GM23248 (cell line): ENCODE results near the gene KIAA1210. TPM values are rescaled to one million over a fixed set of nuclear protein-coding genes. Genes with fewer than 3 reads are reported as not detected.

Experiments
- DNase-seq: peaks from one replicate; pipeline ENCODE4 v3.0.0-alpha.2; 2015
- H2AFZ ChIP-seq: fragments of 200-600 bp; sonication (generic); 2 replicates; pipeline ENCODE4 v1.6.1; 2016; ENCODE audit warnings: antibody characterized with exemption
- H3F3A ChIP-seq: fragments of 200-600 bp; sonication (generic); 2 replicates; pipeline ENCODE4 v1.6.1; 2016; ENCODE audit warnings: mild to moderate bottlenecking, antibody characterized with exemption, mixed run types; ENCODE audit not compliant: insufficient read depth
- H3K27ac ChIP-seq: fragments of 200-600 bp; sonication (generic); 2 replicates; pipeline ENCODE4 v1.5.1; 2016; ENCODE audit warnings: mild to moderate bottlenecking
- H3K27me3 ChIP-seq: fragments of 200-600 bp; sonication (generic); replicated peaks from 2 replicates; pipeline ENCODE4 v1.6.1; 2016; ENCODE audit warnings: mild to moderate bottlenecking; ENCODE audit not compliant: insufficient read depth
- H3K36me3 ChIP-seq: fragments of 200-600 bp; sonication (generic); 2 replicates; pipeline ENCODE4 v1.6.1; 2016; ENCODE audit warnings: low read depth, mild to moderate bottlenecking
- H3K4me1 ChIP-seq: fragments of 200-600 bp; sonication (generic); 2 replicates; pipeline ENCODE4 v1.6.1; 2016; ENCODE audit warnings: mild to moderate bottlenecking; ENCODE audit not compliant: insufficient read depth
- H3K4me2 ChIP-seq: fragments of 200-600 bp; sonication (generic); one replicate; pipeline ENCODE4 v1.6.1; 2016; ENCODE audit warnings: mild to moderate bottlenecking; ENCODE audit not compliant: unreplicated experiment
- H3K4me3 ChIP-seq: fragments of 200-600 bp; sonication (generic); 2 replicates; pipeline ENCODE4 v1.5.1; 2016; ENCODE audit warnings: mild to moderate bottlenecking
- H3K79me2 ChIP-seq: fragments of 200-600 bp; sonication (generic); 2 replicates; pipeline ENCODE4 v1.6.1; 2016; ENCODE audit warnings: mild to moderate bottlenecking; ENCODE audit not compliant: insufficient read depth
- H3K9ac ChIP-seq: fragments of 200-600 bp; sonication (generic); 2 replicates; pipeline ENCODE4 v1.6.1; 2016; ENCODE audit warnings: mild to moderate bottlenecking
- H3K9me2 ChIP-seq: fragments of 200-600 bp; sonication (generic); 2 replicates; pipeline ENCODE4 v1.6.1; 2016; ENCODE audit warnings: mixed run types, mild to moderate bottlenecking, moderate library complexity; ENCODE audit not compliant: insufficient read depth
- H3K9me3 ChIP-seq: fragments of 200-600 bp; sonication (generic); one replicate; pipeline ENCODE4 v1.6.1; 2017; ENCODE audit warnings: low read depth
- H4K20me1 ChIP-seq: fragments of 200-600 bp; sonication (generic); 2 replicates; pipeline ENCODE4 v1.6.0; 2016; ENCODE audit not compliant: insufficient read depth
- EZH2 ChIP-seq: fragments of 200-600 bp; sonication (generic); IDR thresholded peaks from 2 replicates; pipeline ENCODE4 v1.6.1; 2018; ENCODE audit warnings: antibody characterized with exemption, mild to moderate bottlenecking; ENCODE audit not compliant: insufficient read depth, poor library complexity, severe bottlenecking
- EZH2phosphoT487 ChIP-seq: fragments of 200-600 bp; sonication (generic); IDR thresholded peaks from 2 replicates; pipeline ENCODE4 v1.6.1; 2018; ENCODE audit warnings: antibody characterized with exemption, moderate library complexity, mild to moderate bottlenecking, low read depth; ENCODE audit not compliant: insufficient read depth
- WGBS, 2 experiments: methylation state at CpG; one replicate each; pipeline ENCODE4 v1.1.6; 2015 to 2017; ENCODE audit warnings: low lambda C conversion rate in 2 of 2, low coverage in 1 of 2; ENCODE audit errors: missing lambda C conversion rate in 2 of 2; 5-methylcytosine and 5-hydroxymethylcytosine counted together
- in situ Hi-C: fragments of 300-500 bp; cut with MboI; formaldehyde crosslinking; loops from 2 replicates; pipeline ENCODE4 v1.15.0; 2020
- polyA plus RNA-seq: library from polyadenylated mRNA; unstranded; fragments of >200 nt; fragmentation: Nextera tagmentation; extraction: Ambion mirVana; gene quantifications from 2 replicates; pipeline ENCODE4 v1.2.1, GENCODE V29; 2016
- total RNA-seq: library from RNA; depleted of rRNA; stranded (reverse); fragments of >200 nt; shearing (Covaris generic); gene quantifications from 2 replicates; pipeline ENCODE4 v1.2.3, GENCODE V29; 2014

KIAA1210 gene
- total and polyA plus RNA-seq, 2 experiments from 2014 or later, result not detected

DNA sequence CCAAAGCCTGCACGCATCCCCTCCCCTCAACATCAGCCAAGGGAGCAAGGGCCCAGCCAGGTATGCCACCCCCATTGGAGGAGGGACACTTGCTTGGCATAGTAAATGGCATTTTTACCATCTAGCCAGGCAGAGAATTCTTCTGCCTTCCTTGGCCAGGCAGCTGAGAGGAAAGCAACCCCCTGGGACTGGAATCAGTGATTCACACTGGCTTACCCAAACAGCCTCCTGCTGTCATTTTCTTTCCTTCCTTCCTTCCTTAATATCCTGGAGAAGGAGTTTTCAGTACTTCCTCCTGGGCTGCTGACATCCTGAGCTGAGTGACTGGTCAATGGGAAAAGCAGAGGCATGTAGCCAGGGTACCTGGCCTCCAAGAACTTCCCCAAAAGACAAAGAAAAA lies 28.6 kb upstream of the KIAA1210 start:
- Histone ChIP-seq H3K9ac (no peak overlapping the region), H3K36me3 (no peaks in the 10 kb centered on the region), H3K4me2 (no peak overlapping the region), H3K4me3 (no peak overlapping the region), H3F3A (no peaks in the 10 kb centered on the region), H2AFZ (no peak overlapping the region), H3K9me3 (no peaks in the 10 kb centered on the region), H3K9me2 (no peaks in the 10 kb centered on the region), H3K4me1 (peaks cover 5% of the 10 kb centered on the region; the same call in 1 of the 2 replicates), H3K79me2 (no peaks in the 10 kb centered on the region), H3K27ac (no peak overlapping the region), H3K27me3 (no peaks in the 10 kb centered on the region), H4K20me1 (no peaks in the 10 kb centered on the region)
- DNase-seq, result peak; percentile 36
- TF ChIP-seq EZH2phosphoT487 (no peak), EZH2 (no peak)
- WGBS, 2 experiments, result 0% methylated on average over 1 of the region's 1 CpG; no CpG with 5 or more reads in 1 of the 2 experiments
- in situ Hi-C loops, result no loop called here

- Histone ChIP-seq H3K9ac (no peak overlapping the region), H3K27me3 (no peaks in the 10 kb centered on the region), H3K4me3 (no peak overlapping the region), H3F3A (no peaks in the 10 kb centered on the region), H3K27ac (no peak overlapping the region), H2AFZ (no peak overlapping the region), H3K79me2 (no peaks in the 10 kb centered on the region), H3K36me3 (no peaks in the 10 kb centered on the region), H3K9me2 (no peaks in the 10 kb centered on the region), H3K4me1 (peaks cover 5% of the 10 kb centered on the region; the same call in 1 of the 2 replicates), H3K9me3 (no peaks in the 10 kb centered on the region), H4K20me1 (no peaks in the 10 kb centered on the region), H3K4me2 (no peak overlapping the region)
- WGBS, 2 experiments, result 59 to 66% methylated on average over 5 to 6 of the region's 6 CpGs
- in situ Hi-C loops, result no loop called here
- DNase-seq, result peak; percentile 83
- TF ChIP-seq EZH2phosphoT487, result no peak
- TF ChIP-seq EZH2, result no peak
These were observed 27.9 kb upstream of the KIAA1210 start for GRCh38 chrX:119155416-119156035.

GRCh38 chrX:119151051-119151380 lies 23.4 kb upstream of the KIAA1210 start:
- H3K27me3 ChIP-seq, result no peaks in the 10 kb centered on the region
- no peak overlapping the region for H3K4me2 ChIP-seq

GRCh38 chrX:119150163-119151050 lies 22.8 kb upstream of the KIAA1210 start:
- H3K4me3 ChIP-seq, result no peak overlapping the region
- H3K9me3 ChIP-seq, result no peaks in the 10 kb centered on the region
- no peaks in the 10 kb centered on the region for H3K36me3 ChIP-seq
- H3K4me2 ChIP-seq, result no peak overlapping the region
- 53 to 65% methylated on average over 13 to 34 of the region's 42 CpGs for WGBS, 2 experiments
- H3K27ac ChIP-seq, result no peak overlapping the region
- H3K9me2 ChIP-seq, result no peaks in the 10 kb centered on the region
- no peak for DNase-seq
- 0 out of 2 replicates have a peak, but pooled peaks cover under 1% of the 10 kb centered on the region for H3K4me1 ChIP-seq
- H3F3A ChIP-seq, result no peaks in the 10 kb centered on the region
- no peaks in the 10 kb centered on the region for H4K20me1 ChIP-seq
- TF ChIP-seq EZH2phosphoT487 (no peak), EZH2 (no peak)
- in situ Hi-C loops, result no loop called here
- H3K9ac ChIP-seq, result no peak overlapping the region
- H2AFZ ChIP-seq, result no peak overlapping the region
- H3K79me2 ChIP-seq, result no peaks in the 10 kb centered on the region
- H3K27me3 ChIP-seq, result no peaks in the 10 kb centered on the region

More at GRCh38 chrX:119151051-119151380, 23.4 kb upstream of the KIAA1210 start:
- H3F3A ChIP-seq, result no peaks in the 10 kb centered on the region
- no peak overlapping the region for H3K9ac ChIP-seq
- no peaks in the 10 kb centered on the region for H4K20me1 ChIP-seq
- H2AFZ ChIP-seq, result no peak overlapping the region
- TF ChIP-seq EZH2, result no peak
- no peak for TF ChIP-seq EZH2phosphoT487
- no peak overlapping the region for H3K4me3 ChIP-seq
- H3K27ac ChIP-seq, result no peak overlapping the region
- peaks cover 5% of the 10 kb centered on the region; the same call in 1 of the 2 replicates for H3K4me1 ChIP-seq
- DNase-seq, result no peak
- no peaks in the 10 kb centered on the region for H3K9me2 ChIP-seq
- 4 to 25% methylated on average over 3 to 9 of the region's 9 CpGs for WGBS, 2 experiments
- no peaks in the 10 kb centered on the region for H3K79me2 ChIP-seq
- no peaks in the 10 kb centered on the region for H3K9me3 ChIP-seq
- in situ Hi-C loops, result no loop called here
- no peaks in the 10 kb centered on the region for H3K36me3 ChIP-seq
